Natural killer cell (primary cell): ENCODE data around the gene GABRP. TPM values are rescaled to one million over a fixed set of nuclear protein-coding genes. Genes with fewer than 3 reads are reported as not detected.
"Not testable (repeated sequence)": the region's sequence is repeated elsewhere in the genome, so short reads cannot be mapped to it uniquely, and the experiment has no call there.

Experiments
- ATAC-seq, 3 donors: fragments of 150-1000 bp in 2 of 3; fragments of 200-7000 bp in 1 of 3; cut with Tn5 transposase; 1 replicate in 1 of 3; 2 replicates in 2 of 3; pipeline ENCODE4 v1.10.0; 2021; ENCODE audit warnings: mild to moderate bottlenecking in 2 of 3, moderate library complexity in 2 of 3
- DNase-seq, 2 donors: peaks; one replicate each; pipeline versions ENCODE4 v3.0.0 to v3.0.0-alpha.2; 2013 to 2021; ENCODE audit warnings: mixed read lengths in 1 of 2
- H3K27ac ChIP-seq: one replicate; pipeline ENCODE4 v1.5.1; 2013; ENCODE audit warnings: mild to moderate bottlenecking, low read length
- H3K27me3 ChIP-seq: one replicate; pipeline ENCODE4 v1.6.1; 2013; ENCODE audit warnings: low read length; ENCODE audit not compliant: control insufficient read depth, insufficient read depth
- H3K36me3 ChIP-seq: one replicate; pipeline ENCODE4 v1.6.1; 2013; ENCODE audit warnings: low read length; ENCODE audit not compliant: control insufficient read depth, insufficient read depth
- H3K4me1 ChIP-seq: one replicate; pipeline ENCODE4 v1.6.1; 2013; ENCODE audit warnings: low read length; ENCODE audit not compliant: control insufficient read depth, insufficient read depth
- H3K4me3 ChIP-seq: one replicate; pipeline ENCODE4 v1.5.1; 2013; ENCODE audit warnings: low read length
- H3K9me3 ChIP-seq: one replicate; pipeline ENCODE4 v1.6.1; 2013; ENCODE audit warnings: low read length; ENCODE audit not compliant: control insufficient read depth, insufficient read depth
- H3K27ac Mint-ChIP-seq, 2 donors: one replicate each; pipeline ENCODE4 v1.8.0; 2022; ENCODE audit warnings: mild to moderate bottlenecking in 2 of 2, mixed read lengths in 2 of 2, moderate library complexity in 1 of 2
- H3K27me3 Mint-ChIP-seq, 2 donors: one replicate each; pipeline ENCODE4 v1.8.0; 2022; ENCODE audit warnings: low read depth in 2 of 2, mixed read lengths in 2 of 2
- H3K36me3 Mint-ChIP-seq: one replicate; pipeline ENCODE4 v1.8.0; 2022; ENCODE audit warnings: mixed read lengths
- H3K4me1 Mint-ChIP-seq, 2 donors: one replicate each; pipeline ENCODE4 v1.8.0; 2022; ENCODE audit warnings: mixed read lengths in 2 of 2
- H3K4me3 Mint-ChIP-seq: one replicate; pipeline ENCODE4 v1.8.0; 2022; ENCODE audit warnings: mild to moderate bottlenecking, moderate library complexity, mixed read lengths
- H3K9me3 Mint-ChIP-seq, 2 donors: one replicate each; pipeline ENCODE4 v1.8.0; 2022; ENCODE audit warnings: mixed read lengths in 2 of 2
- CTCF ChIP-seq: fragments of 200-600 bp; IDR thresholded peaks from one replicate; pipeline ENCODE4 v1.8.0; 2022; ENCODE audit warnings: antibody characterized with exemption
- WGBS: methylation state at CpG from one replicate; pipeline ENCODE4 v1.1.7; 2013; ENCODE audit warnings: missing lambda C conversion rate; ENCODE audit not compliant: insufficient coverage; 5-methylcytosine and 5-hydroxymethylcytosine counted together
- intact Hi-C: fragments of 100-400 bp; cut with micrococcal nuclease; formaldehyde crosslinking; loops from one replicate; pipeline ENCODE4 v1.14.2; 2022
- total RNA-seq, 4 donors: library from RNA; stranded (reverse); fragments of 120-200 nt in 1 of 4; gene quantifications; one replicate each; pipeline versions ENCODE4 v1.2.3 to v1.2.4, GENCODE V29; 2013 to 2022

Gene GABRP
- total RNA-seq, 3 donors from 2014 or later (not counting 1 experiment from before 2014, with no cell fraction given) = not detected

GRCh38 chr5:170753311-170753710 lies 30.2 kb upstream of the GABRP start:
- TF ChIP-seq CTCF = no peak
- no peak for ATAC-seq
- Histone ChIP-seq H3K27me3 (no peaks in the 10 kb centered on the region), H3K4me1 (no peaks in the 10 kb centered on the region), H3K4me3 (no peak overlapping the region), H3K9me3 (no peaks in the 10 kb centered on the region), H3K27ac (no peak overlapping the region), H3K36me3 (no peaks in the 10 kb centered on the region)
- no peak for DNase-seq
- H3K36me3 Mint-ChIP-seq = no peaks in the 10 kb centered on the region
- H3K27me3 Mint-ChIP-seq = peaks cover 2 to 20% of the 10 kb centered on the region in 2 donors
- no peak overlapping the region for H3K27ac Mint-ChIP-seq
- H3K4me1 Mint-ChIP-seq = no peaks in the 10 kb centered on the region
- H3K9me3 Mint-ChIP-seq = peaks cover 0 to 5% of the 10 kb centered on the region in 2 donors
- intact Hi-C loops = no loop called here
- no peak overlapping the region for H3K4me3 Mint-ChIP-seq

GRCh38 chr5:170754508-170754907 lies 29.0 kb upstream of the GABRP start:
- H3K27me3 ChIP-seq, H3K9me3 ChIP-seq, H3K9me3 Mint-ChIP-seq, intact Hi-C loops, H3K4me1 ChIP-seq, H3K4me3 Mint-ChIP-seq, H3K36me3 Mint-ChIP-seq, H3K27ac ChIP-seq, H3K27ac Mint-ChIP-seq, H3K4me3 ChIP-seq, H3K4me1 Mint-ChIP-seq, ATAC-seq, H3K36me3 ChIP-seq, DNase-seq: not testable (repeated sequence)
- 70% methylated on average over 2 of the region's 2 CpGs for WGBS
- peaks cover 6 to 22% of the 10 kb centered on the region in 2 donors for H3K27me3 Mint-ChIP-seq

GRCh38 chr5:170755679-170756456 lies 27.7 kb upstream of the GABRP start:
- 89% methylated on average over 6 of the region's 7 CpGs for WGBS
- no peak overlapping the region for H3K4me3 Mint-ChIP-seq
- ATAC-seq (no peak), DNase-seq (no peak)
- peaks cover 0 to 5% of the 10 kb centered on the region in 2 donors for H3K9me3 Mint-ChIP-seq
- no peak overlapping the region for H3K4me3 ChIP-seq
- no peaks in the 10 kb centered on the region for H3K36me3 ChIP-seq
- H3K27me3 Mint-ChIP-seq = peaks cover 8 to 19% of the 10 kb centered on the region in 2 donors
- no peak for TF ChIP-seq CTCF
- no peaks in the 10 kb centered on the region for H3K27me3 ChIP-seq
- H3K27ac Mint-ChIP-seq = no peak overlapping the region
- no peaks in the 10 kb centered on the region for H3K4me1 ChIP-seq
- no peaks in the 10 kb centered on the region for H3K36me3 Mint-ChIP-seq
- no peaks in the 10 kb centered on the region for H3K4me1 Mint-ChIP-seq
- intact Hi-C loops = no loop called here
- no peaks in the 10 kb centered on the region for H3K9me3 ChIP-seq
- H3K27ac ChIP-seq = no peak overlapping the region

- H3K27me3 Mint-ChIP-seq = peaks cover 10 to 22% of the 10 kb centered on the region in 2 donors
- H3K27ac Mint-ChIP-seq = no peak overlapping the region
- Histone ChIP-seq H3K27me3 (no peaks in the 10 kb centered on the region), H3K4me1 (no peaks in the 10 kb centered on the region), H3K9me3 (no peaks in the 10 kb centered on the region), H3K36me3 (no peaks in the 10 kb centered on the region), H3K4me3 (no peak overlapping the region), H3K27ac (no peak overlapping the region)
- 87% methylated on average over 7 of the region's 8 CpGs for WGBS
- peaks cover 0 to 5% of the 10 kb centered on the region in 2 donors for H3K9me3 Mint-ChIP-seq
- no peaks in the 10 kb centered on the region for H3K4me1 Mint-ChIP-seq
- ATAC-seq (no peak), DNase-seq (no peak)
- intact Hi-C loops = no loop called here
- no peaks in the 10 kb centered on the region for H3K36me3 Mint-ChIP-seq
- H3K4me3 Mint-ChIP-seq = no peak overlapping the region
- no peak for TF ChIP-seq CTCF
Observed at GRCh38 chr5:170756691-170757090, 26.8 kb upstream of the GABRP start.
